NT2/D1 (cell line): ENCODE results near the gene SIL1.
"Not testable (repeated sequence)": the region's sequence is repeated elsewhere in the genome, so short reads cannot be mapped to it uniquely, and the experiment has no call there.

Experiments used
- YY1 ChIP-seq: IDR thresholded peaks from 2 replicates; pipeline ENCODE4 v1.6.1; 2011; ENCODE audit not compliant: insufficient read length, insufficient read depth
- ZNF274 ChIP-seq: IDR thresholded peaks from 2 replicates; pipeline ENCODE4 v1.6.1; 2011; ENCODE audit warnings: mild to moderate bottlenecking, low read depth, low read length

GRCh38 chr5:139073956-139074355 is 124.2 kb downstream of the SIL1 start:
- TF ChIP-seq ZNF274, YY1: not testable (repeated sequence)
